ENCODE measurements around the gene PRR23E.

Gene PRR23E

DNA sequence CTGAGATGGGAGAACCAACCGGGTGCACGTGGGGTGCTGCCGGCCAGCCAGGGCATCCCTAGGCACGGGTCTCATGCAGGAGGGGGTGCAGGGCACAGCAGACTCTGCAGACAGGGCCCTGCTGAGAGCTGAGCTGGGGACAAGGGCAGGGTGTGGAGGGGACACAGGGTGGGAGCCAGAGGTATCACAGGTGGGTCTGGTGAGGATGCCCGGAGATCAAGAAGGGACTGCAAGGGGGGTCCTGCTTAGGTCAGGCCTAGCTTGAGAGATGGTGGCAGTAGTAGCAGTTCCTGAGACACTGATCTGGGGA lies 39.5 kb upstream of the PRR23E start:
- Histone ChIP-seq H3K27ac (ENCODE audit: low read depth, low read length) (no peak overlapping the region), H3K4me3 (ENCODE audit: low read length) (no peak overlapping the region), H3K18ac (ENCODE audit: low read length) (no peak overlapping the region), H3K23ac (ENCODE audit: low read length) (no peak overlapping the region), H3K36me3 (ENCODE audit: control insufficient read depth, insufficient read depth, low read length) (no peaks in the 10 kb centered on the region), H2BK15ac (replicated peaks; ENCODE audit: low read depth) (no peak overlapping the region), H3K9ac (ENCODE audit: low read length) (no peak overlapping the region), H2BK120ac (ENCODE audit: low read depth, low read length) (no peak overlapping the region), H4K8ac (ENCODE audit: low read depth, low read length) (no peak overlapping the region), H2BK5ac (ENCODE audit: low read length) (no peak overlapping the region), H2AK5ac (ENCODE audit: low read length) (no peak overlapping the region), H3K79me2 (ENCODE audit: control insufficient read depth, insufficient read depth, low read length) (no peaks in the 10 kb centered on the region), H3K4me1 (ENCODE audit: control insufficient read depth, low read depth, low read length) (no peaks in the 10 kb centered on the region), H4K5ac (ENCODE audit: low read length) (no peak overlapping the region), H3K4ac (ENCODE audit: low read depth, low read length) (no peak overlapping the region), H3K27me3 (ENCODE audit: insufficient read depth, low read length, poor library complexity) (no peaks in the 10 kb centered on the region), H3K56ac (ENCODE audit: low read length) (no peak overlapping the region), H3K4me2 (ENCODE audit: low read length) (no peak overlapping the region), H3K79me1 (ENCODE audit: low read length) (no peaks in the 10 kb centered on the region)
- DNase-seq, result no peak
- no CpG with 5 or more reads among the region's 5 CpGs for WGBS (ENCODE audit: extremely low coverage, insufficient coverage, low lambda C conversion rate)

DNA sequence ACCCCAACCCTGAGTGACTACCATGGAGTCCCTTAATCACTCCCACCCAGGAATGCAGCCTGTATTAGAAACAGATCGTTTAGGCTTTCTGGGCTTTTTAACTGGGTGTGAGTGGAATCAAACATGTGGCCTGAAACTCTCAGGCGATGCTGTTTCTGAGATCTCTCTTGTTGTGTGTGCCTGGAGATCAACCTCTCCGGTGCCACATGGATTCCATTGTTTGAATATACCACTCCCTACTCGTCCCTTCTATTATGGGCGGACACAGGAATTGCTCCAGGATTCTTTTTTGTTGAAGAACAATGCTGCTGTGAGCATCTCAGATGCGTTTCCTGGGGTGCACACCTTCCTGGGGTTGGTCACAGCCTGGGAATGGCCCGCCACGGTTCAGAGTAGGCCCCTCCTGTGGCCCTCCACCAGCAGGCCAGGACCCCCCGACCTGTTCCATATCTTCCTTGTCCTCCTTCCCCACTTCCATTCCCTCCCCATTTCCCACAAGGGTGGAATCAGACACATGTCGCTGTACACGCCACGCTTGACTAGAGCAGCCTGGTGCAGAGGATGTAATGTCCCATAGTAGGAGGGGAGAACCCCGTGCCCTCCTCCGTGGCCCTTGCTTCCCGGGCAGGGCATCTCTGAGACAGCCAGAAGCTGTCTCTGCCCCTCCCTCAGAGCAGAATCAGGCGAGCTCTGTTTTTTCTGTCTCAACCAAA lies 36.4 kb upstream of the PRR23E start:
- WGBS (ENCODE audit: extremely low coverage, insufficient coverage, low lambda C conversion rate), result no CpG with 5 or more reads among the region's 16 CpGs

DNA sequence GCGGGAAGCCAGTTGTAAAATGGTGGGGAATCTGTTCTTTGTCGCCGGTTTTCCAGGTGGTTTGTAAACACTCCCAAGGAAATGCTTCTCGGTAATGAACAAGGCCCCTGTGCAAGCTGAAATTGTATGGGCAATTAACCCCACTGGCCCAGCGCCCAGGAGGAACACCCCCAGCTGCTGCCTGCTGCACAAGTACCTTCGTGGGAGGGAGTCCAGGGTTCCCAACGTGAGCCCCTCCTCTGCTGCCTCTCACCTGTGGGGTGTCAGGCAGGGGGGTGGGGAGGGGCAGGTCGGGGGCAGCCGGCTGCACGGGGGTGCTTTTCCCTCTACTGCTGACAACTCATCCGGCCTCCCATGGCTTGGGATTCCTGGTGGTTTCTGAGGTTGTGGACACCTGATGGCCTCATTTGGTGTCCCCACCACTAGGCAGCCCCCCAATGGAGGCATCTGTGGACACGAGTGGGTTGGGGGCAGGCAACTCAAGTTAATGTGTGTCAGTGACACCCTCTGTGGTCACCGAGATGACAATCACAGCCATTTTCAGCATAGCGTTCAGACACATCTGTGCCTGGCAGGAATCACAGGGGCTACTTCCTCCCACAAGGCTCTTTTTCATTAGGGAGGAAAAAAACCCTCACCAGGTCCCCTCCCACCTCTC lies 35.6 kb upstream of the PRR23E start:
- no peak overlapping the region for H3K27ac ChIP-seq (ENCODE audit: low read depth, low read length)
- WGBS (ENCODE audit: extremely low coverage, insufficient coverage, low lambda C conversion rate), result no CpG with 5 or more reads among the region's 14 CpGs
- no peaks in the 10 kb centered on the region for H3K4me1 ChIP-seq (ENCODE audit: control insufficient read depth, low read depth, low read length)
- H3K18ac ChIP-seq (ENCODE audit: low read length), result no peak overlapping the region
- H2BK5ac ChIP-seq (ENCODE audit: low read length), result no peak overlapping the region
- no peak overlapping the region for H3K4me3 ChIP-seq (ENCODE audit: low read length)
- H3K23ac ChIP-seq (ENCODE audit: low read length), result no peak overlapping the region
- H3K79me2 ChIP-seq (ENCODE audit: control insufficient read depth, insufficient read depth, low read length), result no peaks in the 10 kb centered on the region
- H3K79me1 ChIP-seq (ENCODE audit: low read length), result no peaks in the 10 kb centered on the region
- H3K4me2 ChIP-seq (ENCODE audit: low read length), result no peak overlapping the region
- no peak overlapping the region for H4K8ac ChIP-seq (ENCODE audit: low read depth, low read length)
- no peaks in the 10 kb centered on the region for H3K27me3 ChIP-seq (ENCODE audit: insufficient read depth, low read length, poor library complexity)
- H3K56ac ChIP-seq (ENCODE audit: low read length), result no peak overlapping the region
- H2AK5ac ChIP-seq (ENCODE audit: low read length), result no peak overlapping the region
- no peak overlapping the region for H3K4ac ChIP-seq (ENCODE audit: low read depth, low read length)
- H4K5ac ChIP-seq (ENCODE audit: low read length), result no peak overlapping the region
- no peak overlapping the region for H2BK120ac ChIP-seq (ENCODE audit: low read depth, low read length)
- no peak overlapping the region for H2BK15ac ChIP-seq (replicated peaks; ENCODE audit: low read depth)
- no peak overlapping the region for H3K9ac ChIP-seq (ENCODE audit: low read length)
- no peaks in the 10 kb centered on the region for H3K36me3 ChIP-seq (ENCODE audit: control insufficient read depth, insufficient read depth, low read length)
- DNase-seq, result no peak

More for the DNA sequence above, 36.4 kb upstream of the PRR23E start:
- Histone ChIP-seq H3K36me3 (ENCODE audit: control insufficient read depth, insufficient read depth, low read length) (no peaks in the 10 kb centered on the region), H2BK15ac (replicated peaks; ENCODE audit: low read depth) (no peak overlapping the region), H3K4me2 (ENCODE audit: low read length) (no peak overlapping the region), H2AK5ac (ENCODE audit: low read length) (no peak overlapping the region), H3K56ac (ENCODE audit: low read length) (no peak overlapping the region), H2BK120ac (ENCODE audit: low read depth, low read length) (no peak overlapping the region), H3K27ac (ENCODE audit: low read depth, low read length) (no peak overlapping the region), H3K9ac (ENCODE audit: low read length) (no peak overlapping the region), H3K4ac (ENCODE audit: low read depth, low read length) (no peak overlapping the region), H4K8ac (ENCODE audit: low read depth, low read length) (no peak overlapping the region), H3K18ac (ENCODE audit: low read length) (no peak overlapping the region), H3K4me3 (ENCODE audit: low read length) (no peak overlapping the region), H3K79me2 (ENCODE audit: control insufficient read depth, insufficient read depth, low read length) (no peaks in the 10 kb centered on the region), H3K4me1 (ENCODE audit: control insufficient read depth, low read depth, low read length) (no peaks in the 10 kb centered on the region), H2BK5ac (ENCODE audit: low read length) (no peak overlapping the region), H3K23ac (ENCODE audit: low read length) (no peak overlapping the region), H4K5ac (ENCODE audit: low read length) (no peak overlapping the region), H3K79me1 (ENCODE audit: low read length) (no peaks in the 10 kb centered on the region), H3K27me3 (ENCODE audit: insufficient read depth, low read length, poor library complexity) (no peaks in the 10 kb centered on the region)
- no peak for DNase-seq

DNA sequence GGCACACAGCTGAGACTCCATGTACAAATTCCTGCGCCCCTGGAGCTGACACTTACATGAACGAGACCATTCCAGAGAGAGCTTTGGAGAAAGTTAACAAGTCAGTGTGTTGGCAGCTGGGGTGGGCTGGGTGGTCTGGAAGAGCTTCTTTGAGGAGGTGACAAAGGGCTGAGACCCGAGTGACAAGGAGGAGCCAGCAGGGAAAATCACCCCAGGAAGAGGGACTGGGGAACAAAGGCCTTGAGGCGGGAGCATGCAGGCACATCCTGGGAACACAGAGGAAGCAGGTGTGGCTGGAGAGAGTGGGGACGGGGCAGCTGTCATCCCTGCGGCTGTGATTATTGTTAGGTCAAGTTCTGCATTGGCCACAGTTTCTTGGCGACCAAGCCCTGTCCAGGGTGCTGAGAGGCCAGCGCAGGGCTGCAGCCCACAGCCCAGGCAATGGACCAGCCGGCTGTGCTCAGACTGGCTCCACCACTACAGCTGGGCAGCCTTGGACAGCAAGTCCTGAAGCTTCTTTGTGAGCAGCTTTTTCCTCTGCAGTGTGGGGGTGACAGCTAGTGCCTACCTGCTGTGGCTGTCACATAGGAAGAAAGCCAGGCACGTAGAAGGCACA lies 34.2 kb upstream of the PRR23E start:
- Histone ChIP-seq H4K8ac (ENCODE audit: low read depth, low read length) (no peak overlapping the region), H2BK5ac (ENCODE audit: low read length) (no peak overlapping the region), H3K56ac (ENCODE audit: low read length) (no peak overlapping the region), H3K27ac (ENCODE audit: low read depth, low read length) (no peak overlapping the region), H3K4me2 (ENCODE audit: low read length) (no peak overlapping the region), H2AK5ac (ENCODE audit: low read length) (no peak overlapping the region), H3K9ac (ENCODE audit: low read length) (no peak overlapping the region), H3K36me3 (ENCODE audit: control insufficient read depth, insufficient read depth, low read length) (no peaks in the 10 kb centered on the region), H3K23ac (ENCODE audit: low read length) (no peak overlapping the region), H3K4me3 (ENCODE audit: low read length) (no peak overlapping the region), H4K5ac (ENCODE audit: low read length) (no peak overlapping the region), H2BK120ac (ENCODE audit: low read depth, low read length) (no peak overlapping the region), H3K4ac (ENCODE audit: low read depth, low read length) (no peak overlapping the region), H2BK15ac (replicated peaks; ENCODE audit: low read depth) (no peak overlapping the region), H3K79me2 (ENCODE audit: control insufficient read depth, insufficient read depth, low read length) (no peaks in the 10 kb centered on the region), H3K4me1 (ENCODE audit: control insufficient read depth, low read depth, low read length) (no peaks in the 10 kb centered on the region), H3K18ac (ENCODE audit: low read length) (no peak overlapping the region), H3K79me1 (ENCODE audit: low read length) (no peaks in the 10 kb centered on the region), H3K27me3 (ENCODE audit: insufficient read depth, low read length, poor library complexity) (no peaks in the 10 kb centered on the region)
- peak; percentile 66 for DNase-seq
- no CpG with 5 or more reads among the region's 10 CpGs for WGBS (ENCODE audit: extremely low coverage, insufficient coverage, low lambda C conversion rate)

DNA sequence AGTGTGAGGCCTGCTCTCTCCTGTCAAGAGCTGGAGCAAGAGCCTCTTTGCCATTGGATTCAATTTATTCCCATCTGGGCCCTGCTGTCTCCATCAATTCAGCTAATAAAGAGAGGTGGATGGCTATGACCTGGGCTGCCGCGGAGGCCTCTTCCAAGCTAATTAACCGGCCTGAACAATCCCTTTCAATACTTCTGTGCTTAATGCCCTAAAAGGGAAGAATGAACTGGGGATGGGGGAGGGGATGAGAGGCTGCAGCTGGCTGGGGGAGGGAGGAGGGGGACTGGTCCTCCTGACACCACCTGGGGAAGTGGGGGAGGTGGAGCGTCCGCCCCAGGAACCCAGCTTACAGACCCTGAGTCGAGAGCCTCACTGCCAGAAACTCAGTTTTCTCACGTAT lies 33.4 kb upstream of the PRR23E start:
- Histone ChIP-seq H3K27ac (ENCODE audit: low read depth, low read length) (no peak overlapping the region), H4K5ac (ENCODE audit: low read length) (no peak overlapping the region), H3K36me3 (ENCODE audit: control insufficient read depth, insufficient read depth, low read length) (no peaks in the 10 kb centered on the region), H2BK120ac (ENCODE audit: low read depth, low read length) (no peak overlapping the region), H3K4me2 (ENCODE audit: low read length) (no peak overlapping the region), H3K4me1 (ENCODE audit: control insufficient read depth, low read depth, low read length) (no peaks in the 10 kb centered on the region), H2BK5ac (ENCODE audit: low read length) (no peak overlapping the region), H3K4me3 (ENCODE audit: low read length) (no peak overlapping the region), H3K56ac (ENCODE audit: low read length) (no peak overlapping the region), H3K23ac (ENCODE audit: low read length) (no peak overlapping the region), H3K79me1 (ENCODE audit: low read length) (no peaks in the 10 kb centered on the region), H3K79me2 (ENCODE audit: control insufficient read depth, insufficient read depth, low read length) (no peaks in the 10 kb centered on the region), H3K27me3 (ENCODE audit: insufficient read depth, low read length, poor library complexity) (no peaks in the 10 kb centered on the region), H4K8ac (ENCODE audit: low read depth, low read length) (no peak overlapping the region), H3K9ac (ENCODE audit: low read length) (no peak overlapping the region), H2AK5ac (ENCODE audit: low read length) (no peak overlapping the region), H3K18ac (ENCODE audit: low read length) (no peak overlapping the region), H3K4ac (ENCODE audit: low read depth, low read length) (no peak overlapping the region), H2BK15ac (replicated peaks; ENCODE audit: low read depth) (no peak overlapping the region)
- DNase-seq, result no peak
- no CpG with 5 or more reads among the region's 7 CpGs for WGBS (ENCODE audit: extremely low coverage, insufficient coverage, low lambda C conversion rate)

Data from mesendoderm (in vitro differentiated cells).